DOHH2 (cell line): ENCODE measurements around the gene DNAJC5G.

ENCODE experiments used
- EZH2phosphoT487 ChIP-seq: fragments of 200-600 bp; sonication (generic); IDR thresholded peaks from 2 replicates; pipeline ENCODE4 v1.6.1; 2017; ENCODE audit warnings: borderline replicate concordance, mild to moderate bottlenecking, antibody characterized with exemption, low read length, moderate library complexity, mixed read lengths
- TF ChIP-seq, protein P1 (sequence below): fragments of 200-600 bp; sonication (generic); IDR thresholded peaks from one replicate; pipeline ENCODE4 v1.5.1; 2014; ENCODE audit warnings: antibody characterized with exemption, mild to moderate bottlenecking, low read depth, low read length; ENCODE audit not compliant: poor library complexity, severe bottlenecking

DNA sequence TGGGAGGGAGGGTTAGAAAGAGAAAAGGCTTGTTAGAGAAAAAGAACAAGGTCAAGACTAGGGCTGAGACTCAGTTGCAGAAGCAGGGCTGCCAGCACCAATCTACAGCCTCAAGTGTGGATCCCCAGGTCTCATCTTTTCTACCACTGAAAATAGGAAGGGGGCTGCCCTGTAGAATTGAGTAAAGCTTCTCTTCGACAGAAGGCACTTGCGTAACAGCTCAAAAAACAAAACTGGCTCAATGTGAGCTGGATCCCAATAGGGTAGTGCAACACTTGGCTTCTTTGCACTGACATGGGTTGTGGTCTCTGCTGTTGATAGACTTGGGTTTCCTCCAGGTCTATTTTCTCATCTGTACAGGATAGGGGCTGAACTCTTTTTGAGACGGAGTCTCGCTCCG, 49.5 kb downstream of the DNAJC5G start:
- no peak for TF ChIP-seq EZH2phosphoT487
- TF ChIP-seq, protein P1, sequence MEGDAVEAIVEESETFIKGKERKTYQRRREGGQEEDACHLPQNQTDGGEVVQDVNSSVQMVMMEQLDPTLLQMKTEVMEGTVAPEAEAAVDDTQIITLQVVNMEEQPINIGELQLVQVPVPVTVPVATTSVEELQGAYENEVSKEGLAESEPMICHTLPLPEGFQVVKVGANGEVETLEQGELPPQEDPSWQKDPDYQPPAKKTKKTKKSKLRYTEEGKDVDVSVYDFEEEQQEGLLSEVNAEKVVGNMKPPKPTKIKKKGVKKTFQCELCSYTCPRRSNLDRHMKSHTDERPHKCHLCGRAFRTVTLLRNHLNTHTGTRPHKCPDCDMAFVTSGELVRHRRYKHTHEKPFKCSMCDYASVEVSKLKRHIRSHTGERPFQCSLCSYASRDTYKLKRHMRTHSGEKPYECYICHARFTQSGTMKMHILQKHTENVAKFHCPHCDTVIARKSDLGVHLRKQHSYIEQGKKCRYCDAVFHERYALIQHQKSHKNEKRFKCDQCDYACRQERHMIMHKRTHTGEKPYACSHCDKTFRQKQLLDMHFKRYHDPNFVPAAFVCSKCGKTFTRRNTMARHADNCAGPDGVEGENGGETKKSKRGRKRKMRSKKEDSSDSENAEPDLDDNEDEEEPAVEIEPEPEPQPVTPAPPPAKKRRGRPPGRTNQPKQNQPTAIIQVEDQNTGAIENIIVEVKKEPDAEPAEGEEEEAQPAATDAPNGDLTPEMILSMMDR: no peak
